Measurements from ENCODE around the gene GALNS.
A peak's percentile ranks its signal among the peaks of the same experiment; 100 is the strongest.

The GALNS gene

GRCh38 chr16:88818575-88818874, 38.2 kb downstream of the GALNS start:
- no peak for DNase-seq

DNA sequence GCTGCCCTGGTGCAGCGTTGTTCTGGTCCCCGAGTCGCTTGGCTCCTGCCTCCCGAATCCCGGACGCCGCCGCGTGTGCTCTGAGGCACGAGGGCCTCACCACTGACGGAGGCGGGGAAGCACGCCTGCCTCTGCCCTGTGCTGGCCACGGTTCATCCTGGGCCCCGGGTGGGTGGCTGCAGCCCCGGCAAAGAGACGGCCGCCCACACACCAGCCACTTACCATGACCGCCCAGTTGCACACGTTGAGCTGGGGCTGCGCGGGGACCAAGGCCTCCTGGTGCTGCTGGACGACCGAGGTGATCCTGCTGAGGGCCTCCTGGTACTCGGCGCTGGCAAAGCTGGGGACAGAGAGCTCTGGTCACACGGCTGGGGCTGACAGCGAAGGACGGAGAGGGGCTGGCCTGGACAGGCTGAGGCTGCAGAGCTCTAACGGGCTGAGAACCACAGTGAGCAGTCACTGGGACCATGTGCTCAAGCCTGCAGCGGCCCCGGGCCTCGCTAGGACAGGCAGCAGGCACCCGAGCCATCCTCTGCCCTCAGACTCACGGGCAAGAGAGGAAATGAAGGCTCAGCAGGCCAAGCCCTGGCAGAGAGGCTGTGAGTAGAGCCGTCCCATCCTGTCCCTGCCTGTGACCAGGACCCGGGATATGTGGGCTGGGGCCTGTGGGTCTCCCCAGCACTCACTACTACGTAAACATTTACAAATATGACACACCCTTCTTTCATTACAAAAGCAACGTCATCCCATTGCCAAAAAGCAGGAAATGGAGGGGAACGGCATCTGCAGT, 38.8 kb downstream of the GALNS start:
- no peak for DNase-seq

DNA sequence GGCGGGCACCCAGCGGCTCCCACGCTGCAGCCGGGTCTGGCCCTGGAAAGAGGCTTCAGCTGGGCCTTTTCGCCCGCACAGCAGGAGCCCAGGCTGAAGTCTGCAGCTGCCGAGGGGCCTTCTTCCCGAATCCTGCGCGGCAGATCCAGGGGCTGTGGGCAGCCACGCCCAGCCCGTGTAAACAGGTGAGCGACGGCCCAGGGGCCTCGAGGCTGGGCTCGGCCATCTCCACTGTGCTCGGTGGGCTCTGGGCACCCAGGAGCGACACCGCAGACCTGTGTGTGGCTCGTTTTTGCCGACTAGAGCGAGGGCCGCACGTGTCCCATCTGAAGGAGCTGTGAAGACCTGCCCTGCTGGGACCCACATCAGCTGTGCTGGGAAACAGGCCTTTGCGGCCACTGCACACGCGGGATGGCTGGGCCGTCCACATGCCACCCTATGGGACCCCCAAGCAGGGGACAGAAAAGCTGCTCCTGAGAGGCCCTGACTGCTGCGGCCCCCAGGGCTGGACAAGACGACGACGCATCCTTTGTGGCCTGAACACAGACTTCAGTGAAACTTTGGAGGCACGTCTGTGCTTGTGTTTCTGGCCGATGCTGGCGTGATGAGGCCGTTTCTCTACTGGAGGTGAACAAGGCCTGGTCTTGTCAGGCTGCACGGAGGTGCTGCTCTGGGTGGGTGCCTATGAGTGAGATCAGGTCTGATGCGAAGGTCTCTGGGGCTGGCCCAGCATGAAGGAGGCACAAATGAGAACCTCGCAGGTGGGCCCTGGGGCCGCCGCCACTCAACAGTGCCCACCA, 39.8 kb downstream of the GALNS start:
- DNase-seq, result no peak

DNA sequence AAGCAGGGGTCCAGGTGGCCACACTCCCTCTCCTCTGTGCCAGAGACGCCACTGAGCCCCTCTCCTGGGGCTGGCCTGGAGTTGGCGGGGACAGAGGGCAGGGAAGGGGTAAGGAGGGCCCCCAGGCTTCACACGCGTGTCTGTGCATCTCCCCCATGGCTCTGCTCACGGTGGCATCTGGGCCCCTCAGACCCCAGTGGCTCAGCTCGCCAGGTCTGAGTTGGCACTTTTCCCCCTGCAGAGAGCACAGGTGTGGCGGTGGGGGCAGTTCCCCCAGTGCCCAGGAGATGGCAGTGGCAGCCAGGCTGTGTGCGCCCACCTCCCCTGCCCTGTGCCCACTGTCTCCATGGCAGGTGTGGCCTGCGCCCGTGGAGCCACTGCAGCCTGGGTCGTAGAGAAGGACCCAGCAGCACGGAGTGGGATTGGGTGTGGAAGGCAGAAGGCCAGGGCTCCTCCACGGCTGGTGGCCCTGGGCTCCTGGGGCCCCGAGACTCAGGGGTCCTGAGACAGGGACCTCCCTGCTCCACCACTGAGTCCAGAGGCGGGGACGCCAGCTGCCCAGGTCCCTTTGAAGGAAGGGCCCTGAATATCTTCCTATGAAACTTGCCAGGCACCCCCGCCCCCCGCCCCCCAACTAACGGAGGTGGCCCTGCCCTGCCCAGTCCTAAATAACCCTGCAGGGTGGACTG, 40.7 kb downstream of the GALNS start:
- DNase-seq, result peak in 6 of 51 donors; percentile 14 to 25 (median 16)

DNA sequence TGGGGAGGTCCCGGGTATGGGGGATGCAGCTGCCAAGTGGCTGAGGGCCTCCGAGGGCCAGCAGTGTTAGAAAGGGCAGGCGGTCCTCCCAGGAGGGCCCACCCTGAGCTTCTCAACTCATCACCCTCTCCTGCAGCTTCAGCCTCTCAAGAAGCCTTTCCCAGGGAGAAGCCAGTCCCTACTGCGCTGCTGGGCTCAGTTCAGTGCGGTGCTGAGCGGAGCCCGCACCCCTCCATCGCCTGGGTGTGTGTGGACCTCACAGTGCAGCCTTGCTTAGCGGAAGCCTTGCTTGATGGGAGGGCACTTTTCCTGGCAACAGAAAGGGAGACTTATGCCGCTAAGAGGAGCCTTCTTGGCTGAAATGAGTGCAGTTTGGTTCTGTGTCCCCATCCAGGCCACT, 41.5 kb downstream of the GALNS start:
- DNase-seq, result no peak

- no peak for DNase-seq
These were observed 42.6 kb downstream of the GALNS start for GRCh38 chr16:88814144-88814502.

- no peak for DNase-seq
These were observed 43.2 kb downstream of the GALNS start for GRCh38 chr16:88813269-88814143.

- DNase-seq, result peak in 3 of 51 donors; percentile 9 to 30 (median 10)
These were observed 44.1 kb downstream of the GALNS start for GRCh38 chr16:88812513-88813268.

- DNase-seq, result peak; percentile 59 to 93 (median 88)
These were observed 44.8 kb downstream of the GALNS start, which contains the start of gene APRT for GRCh38 chr16:88811769-88812512. APRT (minus strand) TSS chr16:88811928; CDS start chr16:88811899, 29 bp downstream.

- peak; percentile 52 to 93 (median 81) for DNase-seq
These were observed 45.6 kb downstream of the GALNS start for GRCh38 chr16:88810912-88811768.

- DNase-seq, result no peak
These were observed 46.4 kb downstream of the GALNS start for GRCh38 chr16:88810166-88810911.

DNA sequence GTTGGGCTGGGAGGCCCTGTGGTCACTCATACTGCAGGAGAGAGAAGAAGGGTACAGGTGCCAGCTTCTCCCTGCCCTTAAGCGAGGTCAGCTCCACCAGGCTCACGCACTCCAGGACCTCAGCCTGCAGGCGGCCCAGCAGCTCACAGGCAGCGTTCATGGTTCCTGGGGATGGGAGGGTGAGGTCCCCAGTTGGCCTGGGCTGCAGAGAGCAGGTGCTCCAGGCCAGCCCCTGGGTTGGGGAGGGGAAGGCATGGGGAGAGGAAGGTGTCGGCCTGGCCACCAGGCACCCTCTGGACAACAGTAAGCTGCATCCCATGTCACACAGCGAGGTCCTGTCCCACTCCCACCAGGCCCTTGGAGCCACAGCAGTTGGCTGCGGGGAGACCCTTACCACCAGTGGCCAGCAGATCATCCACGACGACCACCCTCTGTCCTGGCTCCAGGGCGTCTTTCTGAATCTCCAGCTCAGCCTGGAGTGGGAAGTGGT, 47.0 kb downstream of the GALNS start:
- DNase-seq, result no peak

DNA sequence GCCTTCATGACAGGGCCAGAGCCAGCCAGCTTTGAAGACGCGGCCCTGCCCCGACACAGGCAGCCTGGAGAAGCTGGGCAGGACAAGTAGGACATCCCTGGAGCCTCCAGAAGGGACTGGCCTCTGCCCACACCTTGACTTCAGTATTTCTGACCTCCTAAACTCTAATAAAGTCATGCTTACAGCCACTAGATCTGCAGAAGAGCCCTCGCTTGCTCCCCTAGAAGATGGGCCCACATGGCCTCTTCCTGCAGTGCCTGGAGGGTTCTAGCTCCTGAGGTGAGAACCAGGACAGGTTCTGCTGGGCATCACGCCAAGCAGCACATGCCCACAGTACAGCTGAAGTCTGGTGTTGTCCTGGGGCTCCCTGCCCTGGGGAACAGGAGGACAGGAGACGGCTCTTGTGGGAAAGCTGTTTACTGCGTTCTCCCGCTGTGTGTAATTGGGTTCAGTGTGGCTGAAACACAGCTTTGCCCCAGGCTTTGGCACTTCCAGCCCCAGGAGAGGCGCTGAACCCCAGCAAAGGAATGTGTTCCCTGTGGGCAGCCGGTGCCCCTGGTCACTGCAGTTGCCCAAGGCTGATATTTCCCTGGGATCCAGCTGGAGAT, 47.6 kb downstream of the GALNS start:
- no peak for DNase-seq

- DNase-seq, result no peak
These were observed 48.9 kb downstream of the GALNS start for GRCh38 chr16:88807626-88808453.

GRCh38 chr16:88807142-88807625, 49.6 kb downstream of the GALNS start:
- no peak for DNase-seq

GRCh38 chr16:88806491-88807111, 50.1 kb downstream of the GALNS start:
- DNase-seq, result no peak
